CD4-positive, CD25-positive, alpha-beta regulatory T cell (primary cell): Measurements from ENCODE around the gene VSX1. TPM values are rescaled to one million over a fixed set of nuclear protein-coding genes. Genes with fewer than 3 reads are reported as not detected.

ENCODE experiments used
- ATAC-seq, 2 donors: fragments of 150-1000 bp; cut with Tn5 transposase; one replicate each; pipeline ENCODE4 v1.10.0; 2021; ENCODE audit warnings: low read depth in 2 of 2, moderate number of reproducible peaks in 2 of 2, moderate library complexity in 1 of 2
- DNase-seq, 3 donors: peaks; one replicate each; pipeline versions ENCODE4 v3.0.0 to v3.0.0-alpha.2; 2012 to 2022; ENCODE audit warnings: mixed read lengths in 1 of 3
- H3K27ac ChIP-seq: one replicate; pipeline ENCODE4 v1.7.0; 2013; ENCODE audit warnings: mild to moderate bottlenecking, low read length; ENCODE audit not compliant: insufficient read depth, poor library complexity, severe bottlenecking
- H3K27me3 ChIP-seq: one replicate; pipeline ENCODE4 v1.7.0; 2013; ENCODE audit warnings: low read length; ENCODE audit not compliant: control insufficient read depth, insufficient read depth
- H3K36me3 ChIP-seq: one replicate; pipeline ENCODE4 v1.7.0; 2013; ENCODE audit warnings: mild to moderate bottlenecking, low read length, moderate library complexity; ENCODE audit not compliant: control insufficient read depth, insufficient read depth
- H3K4me1 ChIP-seq: 2 replicates; pipeline ENCODE4 v1.7.0; 2013; ENCODE audit warnings: mild to moderate bottlenecking, low read length; ENCODE audit not compliant: insufficient read depth, control insufficient read depth, poor library complexity, severe bottlenecking
- H3K4me3 ChIP-seq: one replicate; pipeline ENCODE4 v1.7.0; 2013; ENCODE audit warnings: low read depth, mild to moderate bottlenecking, low read length, moderate library complexity
- H3K9me3 ChIP-seq, 2 experiments: 1 replicate in 1 of 2; 2 replicates in 1 of 2; pipeline ENCODE4 v1.7.0; 2013; ENCODE audit warnings: low read length in 2 of 2, mild to moderate bottlenecking in 1 of 2, moderate library complexity in 1 of 2; ENCODE audit not compliant: control insufficient read depth in 2 of 2
- H3K27ac Mint-ChIP-seq, 3 donors: one replicate each; pipeline ENCODE4 v1.8.0; 2020 to 2022; ENCODE audit warnings: mild to moderate bottlenecking in 3 of 3, mixed read lengths in 3 of 3, moderate library complexity in 2 of 3
- H3K27me3 Mint-ChIP-seq: one replicate; pipeline ENCODE4 v1.8.0; 2022; ENCODE audit warnings: mild to moderate bottlenecking, mixed read lengths
- H3K36me3 Mint-ChIP-seq: one replicate; pipeline ENCODE4 v1.8.0; 2020; ENCODE audit warnings: mixed read lengths
- H3K4me1 Mint-ChIP-seq, 4 donors: one replicate each; pipeline ENCODE4 v1.8.0; 2020 to 2022; ENCODE audit warnings: mixed read lengths in 4 of 4, mild to moderate bottlenecking in 1 of 4
- H3K4me3 Mint-ChIP-seq, 4 donors: one replicate each; pipeline ENCODE4 v1.8.0; 2020 to 2022; ENCODE audit warnings: mild to moderate bottlenecking in 4 of 4, mixed read lengths in 4 of 4, moderate library complexity in 3 of 4
- H3K9me3 Mint-ChIP-seq, 7 donors: one replicate each; pipeline ENCODE4 v1.8.0; 2020 to 2022; ENCODE audit warnings: mixed read lengths in 7 of 7, mild to moderate bottlenecking in 3 of 7, moderate library complexity in 2 of 7
- polyA plus RNA-seq, 4 donors: library from polyadenylated mRNA; unstranded; fragments of 300-500 nt; fragmentation: Illumina TruSeq; gene quantifications; one replicate each; pipeline ENCODE4 v1.2.3, GENCODE V29; 2021
- total RNA-seq: library from RNA; stranded (reverse); gene quantifications from one replicate; pipeline ENCODE4 v1.2.3, GENCODE V29; 2022

VSX1 gene
- total and polyA plus RNA-seq, 5 donors from 2014 or later: not detected

DNA sequence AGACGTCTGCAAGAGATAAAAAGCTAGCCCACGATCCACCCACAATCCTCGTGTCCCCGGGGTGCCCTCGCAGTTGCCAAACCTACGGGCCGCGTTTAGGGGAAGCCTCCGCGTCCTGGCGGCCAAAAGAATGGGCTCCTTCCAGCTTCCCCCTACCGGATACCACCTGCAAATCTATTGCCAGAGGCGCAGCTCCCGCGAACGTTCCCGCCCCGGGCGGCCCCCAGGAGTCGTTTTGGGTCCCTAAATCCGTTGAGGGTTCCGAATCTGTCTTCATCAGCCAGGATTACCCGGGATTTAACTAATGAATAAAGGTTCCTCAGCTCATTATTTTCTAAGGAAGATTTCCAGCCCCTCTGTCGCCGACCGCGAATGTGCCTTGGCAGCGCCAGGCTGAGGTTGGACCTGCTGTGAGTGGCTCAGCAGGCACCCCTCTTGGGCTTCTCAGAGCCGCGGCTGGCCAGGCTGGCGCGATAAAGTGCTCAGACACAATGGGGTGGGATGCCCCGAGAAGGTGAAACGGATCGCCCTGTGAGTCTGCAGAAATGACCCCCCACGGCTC is 2.8 kb upstream of the VSX1 start:
- Mint-ChIP-seq H3K27ac (no peak overlapping the region), H3K4me3 (peak overlapping the region in 3 of 4 donors; percentile 62 to 76 (median 68)), H3K27me3 (peaks cover 60% of the 10 kb centered on the region), H3K36me3 (no peaks in the 10 kb centered on the region), H3K9me3 (peaks cover 0 to 7% (median 0%) of the 10 kb centered on the region in 7 donors), H3K4me1 (peaks cover 8 to 41% (median 21%) of the 10 kb centered on the region in 4 donors)
- ATAC-seq (no peak), DNase-seq (no peak)
- H3K36me3 ChIP-seq: no peaks in the 10 kb centered on the region
- no peak overlapping the region for H3K4me3 ChIP-seq
- H3K9me3 ChIP-seq: no peaks in the 10 kb centered on the region
- peaks cover 37% of the 10 kb centered on the region for H3K4me1 ChIP-seq
- H3K27ac ChIP-seq: no peak overlapping the region
- H3K27me3 ChIP-seq: peaks cover 25% of the 10 kb centered on the region

DNA sequence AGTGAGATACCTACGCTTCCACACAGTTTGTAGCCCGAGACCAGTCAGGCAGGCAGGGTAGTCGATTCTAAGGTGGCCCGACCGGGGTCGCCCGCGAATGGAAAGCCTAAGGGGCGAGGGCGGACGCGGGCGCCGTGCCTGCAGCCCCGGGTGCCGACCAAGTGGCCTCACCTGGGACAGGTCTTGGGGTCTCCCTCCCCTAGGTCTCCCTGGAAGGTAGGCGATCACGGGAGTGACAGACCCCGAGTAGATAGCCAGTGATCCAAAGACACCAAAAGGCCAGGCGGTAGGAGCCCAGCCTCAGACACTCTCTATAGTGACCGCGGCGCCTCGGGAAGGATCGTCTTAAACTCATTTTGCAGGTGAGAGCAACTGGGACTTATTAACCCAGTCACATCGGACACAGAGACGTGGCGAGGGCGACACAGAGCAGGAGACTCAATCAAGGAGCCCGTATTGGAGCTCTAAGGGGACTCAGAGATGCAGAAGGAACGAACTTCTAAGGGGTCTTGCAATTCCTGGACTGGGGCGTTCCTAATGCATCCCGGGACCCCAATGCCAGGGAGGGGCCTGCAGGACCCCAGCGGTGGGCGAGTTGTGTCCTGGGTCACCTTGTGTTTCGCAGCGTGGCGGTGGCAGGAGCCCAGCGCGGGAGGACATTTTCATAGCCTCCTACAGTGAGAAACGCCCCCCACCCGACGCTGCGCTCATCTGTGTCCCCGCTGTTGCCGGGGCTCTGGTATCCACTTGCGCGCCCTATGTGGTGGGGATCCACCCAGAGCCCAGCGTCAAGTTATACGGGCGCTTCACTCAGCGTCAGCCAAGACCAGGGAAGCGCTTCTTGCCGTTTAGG is 2.1 kb upstream of the VSX1 start:
- Histone ChIP-seq H3K9me3 (no peaks in the 10 kb centered on the region), H3K36me3 (no peaks in the 10 kb centered on the region), H3K4me3 (no peak overlapping the region), H3K27ac (no peak overlapping the region), H3K4me1 (peaks cover 37% of the 10 kb centered on the region), H3K27me3 (peaks cover 32% of the 10 kb centered on the region)
- DNase-seq (peak in 2 of 3 donors; percentile 19 to 48), ATAC-seq (peak in 1 of 2 donors; percentile 79)
- Mint-ChIP-seq H3K27ac (no peak overlapping the region), H3K9me3 (peaks cover 0 to 7% (median 0%) of the 10 kb centered on the region in 7 donors), H3K36me3 (no peaks in the 10 kb centered on the region), H3K4me1 (peaks cover 4 to 36% (median 17%) of the 10 kb centered on the region in 4 donors), H3K4me3 (peak overlapping the region; percentile 62 to 76 (median 71)), H3K27me3 (peaks cover 63% of the 10 kb centered on the region)

GRCh38 chr20:25083141-25083772 is 1.3 kb upstream of the VSX1 start:
- Histone ChIP-seq H3K36me3 (no peaks in the 10 kb centered on the region), H3K4me3 (peak overlapping the region; percentile 37), H3K27ac (no peak overlapping the region), H3K4me1 (peaks cover 37% of the 10 kb centered on the region), H3K9me3 (no peaks in the 10 kb centered on the region), H3K27me3 (peaks cover 39% of the 10 kb centered on the region)
- DNase-seq (no peak), ATAC-seq (no peak)
- Mint-ChIP-seq H3K27ac (no peak overlapping the region), H3K36me3 (no peaks in the 10 kb centered on the region), H3K4me1 (peaks cover 1 to 31% (median 15%) of the 10 kb centered on the region in 4 donors), H3K27me3 (peaks cover 68% of the 10 kb centered on the region), H3K4me3 (peak overlapping the region; percentile 40 to 76 (median 58)), H3K9me3 (peaks cover 0 to 7% (median 0%) of the 10 kb centered on the region in 7 donors)

DNA sequence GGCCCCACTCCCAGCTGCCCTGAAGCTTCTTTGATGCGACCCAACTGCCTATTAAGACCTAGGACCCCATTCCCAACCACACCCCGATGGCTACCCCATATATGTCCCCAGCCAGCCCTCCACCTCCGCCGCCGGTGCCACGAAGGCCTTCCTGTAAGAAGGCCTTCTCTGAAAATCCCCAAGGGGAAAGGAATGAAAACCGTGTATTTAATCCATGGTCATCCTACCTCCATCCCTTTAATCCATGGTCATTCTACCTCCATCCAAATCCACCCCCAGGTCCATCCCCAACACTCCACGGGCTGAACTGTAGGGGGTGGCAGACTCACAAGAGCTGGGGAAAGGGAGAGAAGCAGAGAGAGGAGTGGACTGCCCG is 545 bp upstream of the VSX1 start:
- peaks cover 74% of the 10 kb centered on the region for H3K27me3 Mint-ChIP-seq
- DNase-seq: no peak
- peaks cover 0 to 7% (median 0%) of the 10 kb centered on the region in 7 donors for H3K9me3 Mint-ChIP-seq
- H3K27me3 ChIP-seq: peaks cover 43% of the 10 kb centered on the region
- peak overlapping the region in 3 of 4 donors; percentile 4 to 75 (median 43) for H3K4me3 Mint-ChIP-seq
- no peaks in the 10 kb centered on the region for H3K9me3 ChIP-seq
- peaks cover 5 to 31% (median 17%) of the 10 kb centered on the region in 4 donors for H3K4me1 Mint-ChIP-seq
- H3K36me3 Mint-ChIP-seq: no peaks in the 10 kb centered on the region
- H3K27ac Mint-ChIP-seq: no peak overlapping the region
- no peak overlapping the region for H3K4me3 ChIP-seq
- peaks cover 41% of the 10 kb centered on the region for H3K4me1 ChIP-seq
- H3K36me3 ChIP-seq: no peaks in the 10 kb centered on the region
- no peak for ATAC-seq
- H3K27ac ChIP-seq: no peak overlapping the region

DNA sequence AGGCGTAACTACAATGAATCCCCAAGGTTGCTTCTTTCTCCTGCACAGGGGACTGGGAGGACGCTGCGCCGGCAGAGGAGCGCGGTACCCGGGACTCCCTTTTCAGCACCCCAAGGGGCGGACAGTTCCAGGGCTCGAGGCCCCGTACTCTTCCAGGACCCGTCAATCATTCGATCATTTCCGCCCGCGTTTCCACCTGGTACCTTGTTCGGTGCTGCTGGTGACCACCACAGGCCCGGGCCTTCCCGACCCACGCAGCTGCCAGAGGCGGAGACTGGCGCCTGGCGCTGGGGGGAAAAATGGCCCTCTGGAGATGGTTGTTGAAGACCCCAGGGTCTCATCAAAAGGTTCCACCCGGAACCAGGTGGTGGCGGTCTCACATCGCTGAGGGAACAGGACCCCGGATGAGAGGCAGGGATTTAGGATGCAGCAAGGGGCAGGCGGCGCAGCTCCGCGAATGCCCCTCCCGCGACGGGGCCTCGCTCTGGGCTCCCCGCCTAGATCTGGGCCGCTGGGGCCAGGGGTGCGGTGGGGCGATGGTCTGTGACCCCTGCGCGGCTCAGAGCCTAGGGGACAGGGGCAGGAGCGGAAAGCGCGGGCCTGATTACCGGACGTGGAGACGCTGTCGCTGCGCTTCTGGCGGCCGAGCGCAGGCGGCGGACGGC is 744 bp downstream of the VSX1 start:
- H3K4me3 Mint-ChIP-seq: no peak overlapping the region
- H3K27me3 ChIP-seq: peaks cover 49% of the 10 kb centered on the region
- ATAC-seq: peak in 1 of 2 donors; percentile 35

GRCh38 chr20:25079171-25079570 is 2.8 kb downstream of the VSX1 start:
- Histone ChIP-seq H3K9me3 (no peaks in the 10 kb centered on the region), H3K4me1 (peaks cover 38% of the 10 kb centered on the region)
- H3K27me3 Mint-ChIP-seq: peaks cover 69% of the 10 kb centered on the region

More for the DNA sequence above, 744 bp downstream of the VSX1 start:
- no peaks in the 10 kb centered on the region for H3K9me3 ChIP-seq
- peaks cover 46% of the 10 kb centered on the region for H3K4me1 ChIP-seq
- Mint-ChIP-seq H3K4me1 (peaks cover 5 to 31% (median 15%) of the 10 kb centered on the region in 4 donors), H3K27ac (no peak overlapping the region), H3K27me3 (peaks cover 79% of the 10 kb centered on the region), H3K36me3 (no peaks in the 10 kb centered on the region), H3K9me3 (peaks cover 0 to 7% (median 0%) of the 10 kb centered on the region in 7 donors)
- no peak overlapping the region for H3K4me3 ChIP-seq
- H3K36me3 ChIP-seq: no peaks in the 10 kb centered on the region
- peak in 1 of 3 donors; percentile 33 for DNase-seq
- no peak overlapping the region for H3K27ac ChIP-seq

DNA sequence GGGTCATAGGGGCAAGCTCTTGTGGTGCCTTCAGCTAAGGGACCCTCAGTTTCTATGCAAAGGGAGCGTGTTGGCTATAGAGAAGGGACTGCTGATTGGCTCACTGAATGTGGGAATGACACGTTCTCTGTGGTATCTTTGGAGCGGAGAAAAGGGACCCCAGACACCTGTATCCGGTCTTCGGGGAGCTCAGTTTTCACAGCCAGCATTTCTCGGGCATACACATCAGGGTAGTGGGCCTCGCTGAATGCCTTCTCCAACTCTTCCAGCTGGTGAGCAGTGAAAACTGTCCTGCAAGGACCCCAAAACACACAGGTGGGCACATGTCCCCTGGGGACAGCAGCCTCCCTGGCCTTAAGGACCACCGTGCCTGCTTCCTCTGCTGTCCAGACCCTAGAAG is 3.3 kb downstream of the VSX1 start:
- DNase-seq (no peak), ATAC-seq (no peak)
- peaks cover 0 to 5% (median 0%) of the 10 kb centered on the region in 7 donors for H3K9me3 Mint-ChIP-seq
- H3K4me1 Mint-ChIP-seq: peaks cover 4 to 18% (median 6%) of the 10 kb centered on the region in 4 donors
- H3K36me3 ChIP-seq: no peaks in the 10 kb centered on the region
- no peaks in the 10 kb centered on the region for H3K36me3 Mint-ChIP-seq
- H3K9me3 ChIP-seq: no peaks in the 10 kb centered on the region
- H3K27ac Mint-ChIP-seq: no peak overlapping the region
- no peak overlapping the region for H3K4me3 ChIP-seq
- no peak overlapping the region for H3K4me3 Mint-ChIP-seq
- peaks cover 69% of the 10 kb centered on the region for H3K27me3 Mint-ChIP-seq
- peaks cover 61% of the 10 kb centered on the region for H3K27me3 ChIP-seq
- peaks cover 32% of the 10 kb centered on the region for H3K4me1 ChIP-seq
- no peak overlapping the region for H3K27ac ChIP-seq

More at GRCh38 chr20:25079171-25079570, 2.8 kb downstream of the VSX1 start:
- H3K4me3 Mint-ChIP-seq: no peak overlapping the region
- no peaks in the 10 kb centered on the region for H3K36me3 Mint-ChIP-seq
- H3K9me3 Mint-ChIP-seq: peaks cover 0 to 5% (median 0%) of the 10 kb centered on the region in 7 donors
- H3K27me3 ChIP-seq: peaks cover 59% of the 10 kb centered on the region
- peaks cover 5 to 22% (median 7%) of the 10 kb centered on the region in 4 donors for H3K4me1 Mint-ChIP-seq
- no peaks in the 10 kb centered on the region for H3K36me3 ChIP-seq
- no peak overlapping the region for H3K27ac ChIP-seq
- ATAC-seq: no peak
- no peak for DNase-seq
- no peak overlapping the region for H3K4me3 ChIP-seq
- H3K27ac Mint-ChIP-seq: no peak overlapping the region
